Transverse colon (tissue), 4 donors: ENCODE results near the gene SQSTM1.

Experiments
- POLR2A ChIP-seq: fragments of 450-650 bp; IDR thresholded peaks from one replicate; pipeline ENCODE4 v1.6.1; 2016; ENCODE audit warnings: antibody characterized with exemption, mild to moderate bottlenecking, moderate library complexity
- POLR2AphosphoS5 ChIP-seq, 3 donors: sonication (generic); formaldehyde crosslinking; IDR thresholded peaks; one replicate each; pipeline ENCODE4 v1.6.1; 2016; ENCODE audit warnings: antibody characterized with exemption in 3 of 3
- TF ChIP-seq, protein P1 (sequence below), 5 experiments: fragments of 200-600 bp in 3 of 5; fragments of 450-650 bp in 2 of 5; sonication (generic) in 3 of 5; IDR thresholded peaks; 1 replicate in 2 of 5; 2 replicates in 3 of 5; pipeline ENCODE4 v1.5.1; 2016 to 2017; ENCODE audit warnings: antibody characterized with exemption in 5 of 5, inconsistent platforms in 3 of 5, mild to moderate bottlenecking in 2 of 5, moderate library complexity in 1 of 5

DNA sequence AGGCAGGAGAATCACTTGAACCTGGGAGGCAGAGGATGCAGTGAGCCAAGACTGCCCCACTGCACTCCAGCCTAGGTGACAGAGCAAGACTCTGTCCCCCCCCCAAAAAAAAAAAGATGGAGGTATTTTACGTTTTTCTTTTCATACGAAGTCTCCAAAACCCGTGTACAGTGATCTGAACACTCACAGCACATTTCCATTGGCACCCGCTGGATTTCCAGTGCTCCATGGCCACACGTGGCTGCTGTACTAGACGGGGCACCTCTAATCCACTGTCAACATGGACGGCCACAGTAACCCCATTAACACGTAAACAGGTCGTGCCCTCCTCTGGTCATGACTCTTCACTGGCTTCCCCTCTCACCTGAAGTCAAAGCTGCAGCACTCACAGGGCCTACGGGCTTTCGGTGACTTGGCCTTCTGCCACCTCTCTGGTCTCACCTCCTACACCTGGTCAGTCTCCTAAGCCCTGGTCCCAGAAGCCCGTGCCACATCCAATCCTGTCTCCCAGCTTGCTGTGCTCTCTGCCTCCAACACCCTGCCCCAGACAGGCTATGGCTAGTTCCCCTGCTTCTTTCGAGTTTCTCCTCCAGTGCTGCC lies 64.9 kb downstream of the SQSTM1 start:
- no peak for TF ChIP-seq POLR2AphosphoS5 (IDR thresholded peaks at IDR 0.05)
- TF ChIP-seq, protein P1, sequence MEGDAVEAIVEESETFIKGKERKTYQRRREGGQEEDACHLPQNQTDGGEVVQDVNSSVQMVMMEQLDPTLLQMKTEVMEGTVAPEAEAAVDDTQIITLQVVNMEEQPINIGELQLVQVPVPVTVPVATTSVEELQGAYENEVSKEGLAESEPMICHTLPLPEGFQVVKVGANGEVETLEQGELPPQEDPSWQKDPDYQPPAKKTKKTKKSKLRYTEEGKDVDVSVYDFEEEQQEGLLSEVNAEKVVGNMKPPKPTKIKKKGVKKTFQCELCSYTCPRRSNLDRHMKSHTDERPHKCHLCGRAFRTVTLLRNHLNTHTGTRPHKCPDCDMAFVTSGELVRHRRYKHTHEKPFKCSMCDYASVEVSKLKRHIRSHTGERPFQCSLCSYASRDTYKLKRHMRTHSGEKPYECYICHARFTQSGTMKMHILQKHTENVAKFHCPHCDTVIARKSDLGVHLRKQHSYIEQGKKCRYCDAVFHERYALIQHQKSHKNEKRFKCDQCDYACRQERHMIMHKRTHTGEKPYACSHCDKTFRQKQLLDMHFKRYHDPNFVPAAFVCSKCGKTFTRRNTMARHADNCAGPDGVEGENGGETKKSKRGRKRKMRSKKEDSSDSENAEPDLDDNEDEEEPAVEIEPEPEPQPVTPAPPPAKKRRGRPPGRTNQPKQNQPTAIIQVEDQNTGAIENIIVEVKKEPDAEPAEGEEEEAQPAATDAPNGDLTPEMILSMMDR (IDR thresholded peaks at IDR 0.05): no peak
- no peak for TF ChIP-seq POLR2A
